GM19238 (cell line): ENCODE data around the gene ABHD12.
"Not testable (repeated sequence)": the region's sequence is repeated elsewhere in the genome, so short reads cannot be mapped to it uniquely, and the experiment has no call there.

Experiments used
- DNase-seq: peaks from one replicate; pipeline ENCODE4 v3.0.0; 2011; ENCODE audit warnings: low spot score; ENCODE audit not compliant: insufficient read length

The ABHD12 gene

GRCh38 chr20:25323496-25324246, 67.0 kb downstream of the ABHD12 start:
- DNase-seq: no peak

- DNase-seq: no peak
Observed at GRCh38 chr20:25321991-25322390, 68.6 kb downstream of the ABHD12 start.

GRCh38 chr20:25321262-25321831, 69.3 kb downstream of the ABHD12 start:
- DNase-seq: no peak

- DNase-seq: no peak
Observed at GRCh38 chr20:25320035-25320800, 70.4 kb downstream of the ABHD12 start.

- no peak for DNase-seq
Observed at GRCh38 chr20:25319241-25320034, 71.2 kb downstream of the ABHD12 start.

- peak; percentile 77 for DNase-seq
Observed at GRCh38 chr20:25318471-25319240, 72.0 kb downstream of the ABHD12 start.

- DNase-seq: no peak
Observed at GRCh38 chr20:25317351-25318075, 73.1 kb downstream of the ABHD12 start.

- DNase-seq: no peak
Observed at GRCh38 chr20:25316506-25317190, 74.0 kb downstream of the ABHD12 start.

GRCh38 chr20:25315418-25316210, 75.0 kb downstream of the ABHD12 start:
- no peak for DNase-seq

- no peak for DNase-seq
Observed at GRCh38 chr20:25314497-25315417, 75.9 kb downstream of the ABHD12 start.

GRCh38 chr20:25313593-25313992, 77.0 kb downstream of the ABHD12 start:
- DNase-seq: no peak

- not testable (repeated sequence) for DNase-seq
Observed at GRCh38 chr20:25312716-25313115, 77.9 kb downstream of the ABHD12 start.

GRCh38 chr20:25310921-25311728, 79.5 kb downstream of the ABHD12 start:
- DNase-seq: no peak

- DNase-seq: peak; percentile 71
Observed at GRCh38 chr20:25310268-25310920, 80.2 kb downstream of the ABHD12 start.

- DNase-seq: no peak
Observed at GRCh38 chr20:25309395-25310267, 81.0 kb downstream of the ABHD12 start.
